ENCODE results near the gene KANSL1. TPM values are rescaled to one million over a fixed set of nuclear protein-coding genes. Genes with fewer than 3 reads are reported as not detected.

Gene KANSL1
- total and polyA plus RNA-seq, 9 of the 15 experiments (the other 6 are each of a cell fraction or from before 2014, with no cell fraction given): 3.6 to 55.4 (median 31.8) TPM

GRCh38 chr17:46092991-46093390 lies 100.2 kb downstream of the KANSL1 start:
- peaks cover 41% of the 10 kb centered on the region for H3K36me3 ChIP-seq (ENCODE audit: control insufficient read depth, insufficient read depth, low read length)
- H3K9me3 ChIP-seq (replicated peaks; ENCODE audit: control insufficient read depth, insufficient read depth, low read depth, low read length): no peaks in the 10 kb centered on the region
- H3K27me3 ChIP-seq (ENCODE audit: control insufficient read depth in 2 of 2, insufficient read depth in 2 of 2, low read length in 2 of 2): no peaks in the 10 kb centered on the region
- ATAC-seq: no peak
- no peaks in the 10 kb centered on the region for H4K20me1 ChIP-seq (replicated peaks; ENCODE audit: control insufficient read depth, insufficient read depth, low read length)
- DNase-seq (ENCODE audit: extremely low read depth in 1 of 4, low spot score in 3 of 4): no peak
- no peak overlapping the region for H3K27ac ChIP-seq (ENCODE audit: extremely low read depth, low read depth, low read length)
- ChIA-PET CTCF (ENCODE audit: low intra/inter-chr PET ratio) (no interaction called here), POLR2A (interaction anchor here (1.6 kb wide), 1 partner anchor 31 kb away, joined by 3 read pairs; no protein-coding TSS in a partner anchor)
- H3K4me3 ChIP-seq: no peak overlapping the region
- FAIRE-seq: no peak
- H3K4me2 ChIP-seq (ENCODE audit: insufficient read depth, low read length): no peak overlapping the region
- H3K9me1 ChIP-seq (ENCODE audit: control insufficient read depth, insufficient read depth, low read length): no peaks in the 10 kb centered on the region
- peaks cover 90% of the 10 kb centered on the region for H3K79me2 ChIP-seq (ENCODE audit: control insufficient read depth, insufficient read depth, low read length)
- in situ Hi-C loops (cut with MboI) (loop anchor here (10.0 kb wide), 1 partner anchor 482 kb away; the partner anchor contains the start of gene ARL17A), intact Hi-C loops (cut with micrococcal nuclease) (no loop called here)
- TF ChIP-seq, protein P1, sequence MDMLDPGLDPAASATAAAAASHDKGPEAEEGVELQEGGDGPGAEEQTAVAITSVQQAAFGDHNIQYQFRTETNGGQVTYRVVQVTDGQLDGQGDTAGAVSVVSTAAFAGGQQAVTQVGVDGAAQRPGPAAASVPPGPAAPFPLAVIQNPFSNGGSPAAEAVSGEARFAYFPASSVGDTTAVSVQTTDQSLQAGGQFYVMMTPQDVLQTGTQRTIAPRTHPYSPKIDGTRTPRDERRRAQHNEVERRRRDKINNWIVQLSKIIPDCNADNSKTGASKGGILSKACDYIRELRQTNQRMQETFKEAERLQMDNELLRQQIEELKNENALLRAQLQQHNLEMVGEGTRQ (CRISPR knock-in tag; IDR thresholded peaks at IDR 0.05): no peak
- TF ChIP-seq LEF1 (IDR thresholded peaks at IDR 0.05) (no peak), KLF1 (tag; IDR thresholded peaks at IDR 0.05) (no peak), STAG1 (CRISPR knock-in tag; IDR thresholded peaks at IDR 0.05; ENCODE audit: borderline replicate concordance) (no peak), ID3 (CRISPR knock-in tag; IDR thresholded peaks at IDR 0.05) (no peak), ID3 (tag; IDR thresholded peaks at IDR 0.05) (no peak), CBX8 (IDR thresholded peaks at IDR 0.05; ENCODE audit: borderline replicate concordance, extremely low read depth, low read depth, low read length, poor library complexity, severe bottlenecking) (no peak), CHD1 (IDR thresholded peaks at IDR 0.05; ENCODE audit: low read length) (no peak), ZFP36 (IDR thresholded peaks at IDR 0.05; ENCODE audit: low read depth, low read length, partially characterized antibody) (no peak), KLF13 (tag; IDR thresholded peaks at IDR 0.05; ENCODE audit: borderline replicate concordance, low read depth) (no peak), XRCC5 (IDR thresholded peaks at IDR 0.05; ENCODE audit: low read depth, low read length) (no peak), HDAC2 (IDR thresholded peaks at IDR 0.05) (no peak), GTF2A2 (tag; IDR thresholded peaks at IDR 0.05) (no peak)
- TF ChIP-seq, protein P2, sequence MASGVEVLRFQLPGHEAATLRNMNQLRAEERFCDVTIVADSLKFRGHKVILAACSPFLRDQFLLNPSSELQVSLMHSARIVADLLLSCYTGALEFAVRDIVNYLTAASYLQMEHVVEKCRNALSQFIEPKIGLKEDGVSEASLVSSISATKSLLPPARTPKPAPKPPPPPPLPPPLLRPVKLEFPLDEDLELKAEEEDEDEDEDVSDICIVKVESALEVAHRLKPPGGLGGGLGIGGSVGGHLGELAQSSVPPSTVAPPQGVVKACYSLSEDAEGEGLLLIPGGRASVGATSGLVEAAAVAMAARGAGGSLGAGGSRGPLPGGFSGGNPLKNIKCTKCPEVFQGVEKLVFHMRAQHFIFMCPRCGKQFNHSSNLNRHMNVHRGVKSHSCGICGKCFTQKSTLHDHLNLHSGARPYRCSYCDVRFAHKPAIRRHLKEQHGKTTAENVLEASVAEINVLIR (CRISPR knock-in tag; IDR thresholded peaks at IDR 0.05): no peak
- TF ChIP-seq, protein P3, sequence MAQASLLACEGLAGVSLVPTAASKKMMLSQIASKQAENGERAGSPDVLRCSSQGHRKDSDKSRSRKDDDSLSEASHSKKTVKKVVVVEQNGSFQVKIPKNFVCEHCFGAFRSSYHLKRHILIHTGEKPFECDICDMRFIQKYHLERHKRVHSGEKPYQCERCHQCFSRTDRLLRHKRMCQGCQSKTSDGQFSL (CRISPR knock-in tag; IDR thresholded peaks at IDR 0.05): no peak
- TF ChIP-seq, protein P3 (tag; IDR thresholded peaks at IDR 0.05): no peak
- no peak overlapping the region for H3K9ac ChIP-seq (ENCODE audit: insufficient read depth in 1 of 2, low read depth in 2 of 2, low read length in 2 of 2)
- no TSS peak for BruUV-seq (replicated peaks)
- H2AFZ ChIP-seq (ENCODE audit: low read depth, low read length): no peak overlapping the region
- H3K4me1 ChIP-seq (replicated peaks in 1 of 2; ENCODE audit: control insufficient read depth in 2 of 2, insufficient read depth in 2 of 2, low read length in 2 of 2): no peaks in the 10 kb centered on the region; a peak in 1 of 5 replicates

All from K562 (cell line).